ENCODE results near the gene SELPLG.

GRCh38 chr12:108611884-108612415 is 21.7 kb downstream of the SELPLG start:
- TF ChIP-seq CTCF (IDR thresholded peaks at IDR 0.05; ENCODE audit: poor library complexity): peak; percentile 20
- no peak for TF ChIP-seq EZH2 (IDR thresholded peaks at IDR 0.05; ENCODE audit: borderline replicate concordance)

Data from hepatocyte (in vitro differentiated cells).